Gastrocnemius medialis (tissue), 4 donors: ENCODE data around the gene MTHFD2.
A peak's percentile ranks its signal among the peaks of the same experiment; 100 is the strongest.

Experiments used
- CTCF ChIP-seq, 5 experiments: fragments of 450-650 bp in 3 of 5; fragments of 200-600 bp in 2 of 5; sonication (generic) in 2 of 5; IDR thresholded peaks in 4 of 5; conservative IDR thresholded peaks in 1 of 5; 1 replicate in 4 of 5; 2 replicates in 1 of 5; pipeline ENCODE4 v1.5.1; 2016 to 2019; ENCODE audit warnings: antibody characterized with exemption in 5 of 5, mild to moderate bottlenecking in 3 of 5, moderate library complexity in 3 of 5
- POLR2A ChIP-seq, 2 donors: fragments of 450-650 bp; IDR thresholded peaks; one replicate each; pipeline ENCODE4 v1.6.1; 2017; ENCODE audit warnings: antibody characterized with exemption in 2 of 2, mild to moderate bottlenecking in 2 of 2, moderate library complexity in 2 of 2

- TF ChIP-seq POLR2A (IDR thresholded peaks at IDR 0.05) (no peak), CTCF (IDR thresholded peaks at IDR 0.05 in 4 of 5, conservative IDR thresholded peaks at IDR 0.05 in 1 of 5) (peak; percentile 8 to 33 (median 22))
Measured at GRCh38 chr2:74179063-74179865, 19.2 kb upstream of the MTHFD2 start.
